ENCODE measurements around the gene RSPH6A. TPM values are rescaled to one million over a fixed set of nuclear protein-coding genes. Genes with fewer than 3 reads are reported as not detected.

The RSPH6A gene
- polyA plus RNA-seq, 3 donors: not detected

DNA sequence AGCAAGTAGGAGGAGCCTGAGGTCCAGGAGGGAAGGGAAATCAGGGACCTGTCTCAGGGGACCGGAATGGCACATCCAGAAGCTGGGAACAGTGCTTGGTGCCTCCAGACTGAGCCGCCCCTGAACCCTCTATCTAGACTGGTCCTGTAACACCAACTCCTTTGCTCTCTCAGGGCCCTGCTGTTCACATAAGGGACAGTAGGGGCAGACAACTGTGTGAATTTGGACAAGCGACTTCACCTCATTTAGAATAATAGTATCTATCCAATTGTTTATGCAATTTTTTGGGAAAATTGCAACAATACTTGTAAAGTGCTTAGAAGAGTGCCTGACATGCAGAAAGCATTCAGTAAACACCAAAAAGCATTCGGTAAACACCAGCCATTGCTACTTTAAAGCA is 33.8 kb upstream of the RSPH6A start:
- no peak overlapping the region for H2AFZ ChIP-seq (ENCODE audit: insufficient read depth, low read depth, low read length, poor library complexity, severe bottlenecking)
- Mint-ChIP-seq H3K4me1 (no peaks in the 10 kb centered on the region), H3K9me3 (no peaks in the 10 kb centered on the region), H3K4me3 (no peak overlapping the region), H3K27ac (no peak overlapping the region), H3K36me3 (peaks cover 75 to 91% of the 10 kb centered on the region in 2 donors), H3K27me3 (ENCODE audit: low read depth in 3 of 3) (peaks cover 0 to 2% (median 0%) of the 10 kb centered on the region in 3 donors)
- H3K4me2 ChIP-seq (replicated peaks; ENCODE audit: extremely low read depth, low read length, poor library complexity, severe bottlenecking): no peak overlapping the region
- no peaks in the 10 kb centered on the region for H3K27me3 ChIP-seq (ENCODE audit: control insufficient read depth in 2 of 2, insufficient read depth in 2 of 2, low read length in 2 of 2)
- intact Hi-C loops (cut with micrococcal nuclease): no loop called here
- H3K4me3 ChIP-seq (replicated peaks in 1 of 3; ENCODE audit: low read depth in 2 of 3, low read length in 3 of 3): no peak overlapping the region
- peaks cover 90 to 100% of the 10 kb centered on the region in 2 donors for H3K36me3 ChIP-seq (replicated peaks in 1 of 2; ENCODE audit: control insufficient read depth in 1 of 2, insufficient read depth in 2 of 2, low read length in 2 of 2)
- DNase-seq: no peak
- WGBS (ENCODE audit: insufficient coverage): 100% methylated on average over 2 of the region's 4 CpGs
- no peak overlapping the region for H3K27ac ChIP-seq (ENCODE audit: low read depth in 1 of 2, low read length in 2 of 2)
- H3K9me3 ChIP-seq (replicated peaks in 1 of 2; ENCODE audit: control insufficient read depth in 1 of 2, insufficient read depth in 1 of 2, low read length in 2 of 2): no peaks in the 10 kb centered on the region
- no peak overlapping the region for H3K9ac ChIP-seq (ENCODE audit: insufficient read depth, low read length, poor library complexity, severe bottlenecking)
- no peaks in the 10 kb centered on the region for H3K79me2 ChIP-seq (ENCODE audit: insufficient read depth, low read length)
- TF ChIP-seq, protein P1, sequence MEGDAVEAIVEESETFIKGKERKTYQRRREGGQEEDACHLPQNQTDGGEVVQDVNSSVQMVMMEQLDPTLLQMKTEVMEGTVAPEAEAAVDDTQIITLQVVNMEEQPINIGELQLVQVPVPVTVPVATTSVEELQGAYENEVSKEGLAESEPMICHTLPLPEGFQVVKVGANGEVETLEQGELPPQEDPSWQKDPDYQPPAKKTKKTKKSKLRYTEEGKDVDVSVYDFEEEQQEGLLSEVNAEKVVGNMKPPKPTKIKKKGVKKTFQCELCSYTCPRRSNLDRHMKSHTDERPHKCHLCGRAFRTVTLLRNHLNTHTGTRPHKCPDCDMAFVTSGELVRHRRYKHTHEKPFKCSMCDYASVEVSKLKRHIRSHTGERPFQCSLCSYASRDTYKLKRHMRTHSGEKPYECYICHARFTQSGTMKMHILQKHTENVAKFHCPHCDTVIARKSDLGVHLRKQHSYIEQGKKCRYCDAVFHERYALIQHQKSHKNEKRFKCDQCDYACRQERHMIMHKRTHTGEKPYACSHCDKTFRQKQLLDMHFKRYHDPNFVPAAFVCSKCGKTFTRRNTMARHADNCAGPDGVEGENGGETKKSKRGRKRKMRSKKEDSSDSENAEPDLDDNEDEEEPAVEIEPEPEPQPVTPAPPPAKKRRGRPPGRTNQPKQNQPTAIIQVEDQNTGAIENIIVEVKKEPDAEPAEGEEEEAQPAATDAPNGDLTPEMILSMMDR (IDR thresholded peaks at IDR 0.05): peak; percentile 40
- no peaks in the 10 kb centered on the region for H3K4me1 ChIP-seq (ENCODE audit: control insufficient read depth in 1 of 2, insufficient read depth in 2 of 2, low read length in 2 of 2)
- H4K20me1 ChIP-seq (ENCODE audit: insufficient read depth, low read length): peaks cover 65% of the 10 kb centered on the region

DNA sequence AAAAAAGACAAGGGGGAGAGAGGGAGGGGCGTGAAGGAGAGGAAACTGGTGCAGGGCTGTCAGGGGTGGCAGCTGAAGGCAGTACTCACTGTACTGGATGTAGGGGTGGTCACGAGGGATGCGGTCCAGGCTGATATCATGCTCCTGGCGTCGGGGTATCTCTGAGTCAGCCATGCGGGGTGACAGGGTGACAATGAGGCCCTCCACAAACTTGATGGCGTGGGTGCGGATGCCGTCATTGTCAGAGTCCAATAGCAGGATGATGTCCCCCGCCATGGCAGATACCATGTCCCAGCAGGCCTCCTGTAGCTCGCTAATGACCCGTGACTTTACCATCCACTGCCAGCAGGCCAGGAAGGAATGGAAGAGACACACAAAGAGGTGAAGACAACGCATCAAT is 32.6 kb upstream of the RSPH6A start:
- peaks cover 90 to 100% of the 10 kb centered on the region in 2 donors for H3K36me3 ChIP-seq (replicated peaks in 1 of 2; ENCODE audit: control insufficient read depth in 1 of 2, insufficient read depth in 2 of 2, low read length in 2 of 2)
- Mint-ChIP-seq H3K4me3 (no peak overlapping the region), H3K9me3 (no peaks in the 10 kb centered on the region), H3K4me1 (no peaks in the 10 kb centered on the region), H3K27ac (no peak overlapping the region), H3K27me3 (ENCODE audit: low read depth in 3 of 3) (peaks cover 0 to 2% (median 0%) of the 10 kb centered on the region in 3 donors), H3K36me3 (peaks cover 76 to 91% of the 10 kb centered on the region in 2 donors)
- no peaks in the 10 kb centered on the region for H3K79me2 ChIP-seq (ENCODE audit: insufficient read depth, low read length)
- no peak overlapping the region for H3K9ac ChIP-seq (ENCODE audit: insufficient read depth, low read length, poor library complexity, severe bottlenecking)
- intact Hi-C loops (cut with micrococcal nuclease): no loop called here
- DNase-seq: no peak
- H3K4me1 ChIP-seq (ENCODE audit: control insufficient read depth in 1 of 2, insufficient read depth in 2 of 2, low read length in 2 of 2): no peaks in the 10 kb centered on the region
- no peak overlapping the region for H3K27ac ChIP-seq (ENCODE audit: low read depth in 1 of 2, low read length in 2 of 2)
- H3K4me2 ChIP-seq (replicated peaks; ENCODE audit: extremely low read depth, low read length, poor library complexity, severe bottlenecking): no peak overlapping the region
- no peaks in the 10 kb centered on the region for H3K27me3 ChIP-seq (ENCODE audit: control insufficient read depth in 2 of 2, insufficient read depth in 2 of 2, low read length in 2 of 2)
- 93% methylated on average over 10 of the region's 13 CpGs for WGBS (ENCODE audit: insufficient coverage)
- TF ChIP-seq, protein P1 (IDR thresholded peaks at IDR 0.05): no peak
- no peak overlapping the region for H3K4me3 ChIP-seq (replicated peaks in 1 of 3; ENCODE audit: low read depth in 2 of 3, low read length in 3 of 3)
- no peak overlapping the region for H2AFZ ChIP-seq (ENCODE audit: insufficient read depth, low read depth, low read length, poor library complexity, severe bottlenecking)
- H3K9me3 ChIP-seq (replicated peaks in 1 of 2; ENCODE audit: control insufficient read depth in 1 of 2, insufficient read depth in 1 of 2, low read length in 2 of 2): no peaks in the 10 kb centered on the region
- H4K20me1 ChIP-seq (ENCODE audit: insufficient read depth, low read length): peaks cover 58% of the 10 kb centered on the region
